Measurements from ENCODE around the gene C1orf21. TPM values are rescaled to one million over a fixed set of nuclear protein-coding genes. Genes with fewer than 3 reads are reported as not detected.

Gene C1orf21
- polyA plus RNA-seq, 1 donor = 59.4 TPM

GRCh38 chr1:184647471-184647870, 260.6 kb downstream of the C1orf21 start:
- WGBS (ENCODE audit: insufficient coverage, low lambda C conversion rate) = no CpG with 5 or more reads among the region's 4 CpGs
- no peaks in the 10 kb centered on the region for H3K9me3 ChIP-seq (ENCODE audit: control insufficient read depth, low read depth, low read length)

DNA sequence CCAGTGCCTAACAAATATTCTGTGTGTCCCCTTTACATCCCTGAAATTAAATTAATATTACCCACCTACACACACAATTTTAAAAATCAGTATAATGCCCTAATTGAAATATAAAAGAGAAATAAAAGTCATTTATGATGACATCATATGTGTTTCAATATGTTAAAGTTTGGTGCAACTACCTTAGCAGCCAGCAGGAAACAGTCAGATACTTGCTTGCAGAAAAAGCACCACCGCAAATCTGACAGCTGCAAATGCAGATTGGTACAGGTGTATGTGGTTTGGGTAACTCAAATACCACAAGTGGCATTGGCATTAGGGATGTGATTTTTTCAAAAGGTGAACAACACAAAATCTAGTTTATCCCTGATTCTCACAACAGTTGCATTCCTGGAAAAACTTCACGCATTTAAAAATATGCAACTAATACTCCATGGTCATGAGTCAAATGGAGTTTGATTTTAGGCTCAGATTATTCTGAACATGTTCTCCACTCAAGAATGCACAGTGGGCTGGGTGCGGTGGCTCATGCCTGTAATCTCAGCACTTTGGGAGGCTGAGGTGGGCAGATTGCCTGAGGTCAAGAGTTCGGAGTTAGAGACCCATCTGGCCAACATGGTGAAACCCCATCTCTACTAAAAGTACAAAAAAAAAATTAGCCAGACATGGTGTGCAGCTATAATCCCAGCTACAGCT, 261.5 kb downstream of the C1orf21 start:
- Histone ChIP-seq H3K9me3 (ENCODE audit: control insufficient read depth, low read depth, low read length) (no peaks in the 10 kb centered on the region), H3K27me3 (ENCODE audit: control insufficient read depth, insufficient read depth, low read length) (no peaks in the 10 kb centered on the region), H3K4me3 (ENCODE audit: low read length) (no peak overlapping the region), H3K36me3 (ENCODE audit: control insufficient read depth, insufficient read depth, low read length) (no peaks in the 10 kb centered on the region), H3K4me1 (ENCODE audit: control insufficient read depth, insufficient read depth, low read length) (no peaks in the 10 kb centered on the region), H3K27ac (ENCODE audit: low read length) (no peak overlapping the region)
- no peak for DNase-seq
- WGBS (ENCODE audit: insufficient coverage, low lambda C conversion rate) = no CpG with 5 or more reads among the region's 4 CpGs

More at GRCh38 chr1:184647471-184647870, 260.6 kb downstream of the C1orf21 start:
- Histone ChIP-seq H3K4me3 (ENCODE audit: low read length) (no peak overlapping the region), H3K4me1 (ENCODE audit: control insufficient read depth, insufficient read depth, low read length) (no peaks in the 10 kb centered on the region), H3K27me3 (ENCODE audit: control insufficient read depth, insufficient read depth, low read length) (no peaks in the 10 kb centered on the region), H3K36me3 (ENCODE audit: control insufficient read depth, insufficient read depth, low read length) (no peaks in the 10 kb centered on the region), H3K27ac (ENCODE audit: low read length) (no peak overlapping the region)
- DNase-seq = no peak

DNA sequence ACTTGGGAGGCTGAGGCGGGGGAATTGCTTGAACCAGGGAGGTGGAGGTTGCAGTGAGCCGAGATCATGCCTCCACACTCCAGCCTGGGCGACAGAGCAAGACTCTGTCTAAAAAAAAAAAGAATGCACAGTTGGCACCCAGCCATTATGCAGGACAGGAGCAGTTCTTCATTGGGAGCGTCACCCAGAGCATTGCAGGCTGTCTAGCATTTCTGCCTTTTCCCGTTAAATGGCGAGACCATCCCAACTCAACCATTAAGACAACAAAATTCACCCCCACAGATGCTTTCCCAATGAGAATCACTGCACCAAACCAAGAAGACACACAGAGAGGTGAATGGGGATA, 262.0 kb downstream of the C1orf21 start:
- no peak for DNase-seq
- Histone ChIP-seq H3K4me1 (ENCODE audit: control insufficient read depth, insufficient read depth, low read length) (no peaks in the 10 kb centered on the region), H3K4me3 (ENCODE audit: low read length) (no peak overlapping the region), H3K27ac (ENCODE audit: low read length) (no peak overlapping the region), H3K27me3 (ENCODE audit: control insufficient read depth, insufficient read depth, low read length) (no peaks in the 10 kb centered on the region), H3K36me3 (ENCODE audit: control insufficient read depth, insufficient read depth, low read length) (no peaks in the 10 kb centered on the region), H3K9me3 (ENCODE audit: control insufficient read depth, low read depth, low read length) (no peaks in the 10 kb centered on the region)
- no CpG with 5 or more reads among the region's 6 CpGs for WGBS (ENCODE audit: insufficient coverage, low lambda C conversion rate)

DNA sequence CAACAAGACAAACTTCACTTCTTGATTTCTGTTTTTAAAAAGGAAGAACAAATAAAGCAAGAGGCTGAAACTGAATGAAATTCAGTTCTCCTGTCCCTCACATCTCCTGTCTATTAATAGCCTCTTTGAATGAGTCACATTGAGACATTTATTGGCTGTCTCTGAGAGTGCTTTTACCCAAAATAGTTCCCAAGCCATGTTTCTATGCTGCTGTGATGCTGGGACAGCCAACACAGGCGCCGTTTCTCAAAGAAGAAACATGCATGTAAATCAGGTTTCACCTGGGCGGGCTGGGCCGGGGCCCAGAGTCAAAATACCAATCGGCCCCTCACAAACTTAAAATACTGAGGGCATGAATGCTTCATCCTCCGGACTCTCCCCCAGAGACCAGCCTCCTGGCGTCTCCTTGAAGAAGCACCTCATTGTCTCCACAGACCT, 262.6 kb downstream of the C1orf21 start:
- Histone ChIP-seq H3K27ac (ENCODE audit: low read length) (no peak overlapping the region), H3K27me3 (ENCODE audit: control insufficient read depth, insufficient read depth, low read length) (no peaks in the 10 kb centered on the region), H3K4me3 (ENCODE audit: low read length) (no peak overlapping the region), H3K4me1 (ENCODE audit: control insufficient read depth, insufficient read depth, low read length) (no peaks in the 10 kb centered on the region), H3K36me3 (ENCODE audit: control insufficient read depth, insufficient read depth, low read length) (no peaks in the 10 kb centered on the region), H3K9me3 (ENCODE audit: control insufficient read depth, low read depth, low read length) (no peaks in the 10 kb centered on the region)
- no peak for DNase-seq
- no CpG with 5 or more reads among the region's 7 CpGs for WGBS (ENCODE audit: insufficient coverage, low lambda C conversion rate)

DNA sequence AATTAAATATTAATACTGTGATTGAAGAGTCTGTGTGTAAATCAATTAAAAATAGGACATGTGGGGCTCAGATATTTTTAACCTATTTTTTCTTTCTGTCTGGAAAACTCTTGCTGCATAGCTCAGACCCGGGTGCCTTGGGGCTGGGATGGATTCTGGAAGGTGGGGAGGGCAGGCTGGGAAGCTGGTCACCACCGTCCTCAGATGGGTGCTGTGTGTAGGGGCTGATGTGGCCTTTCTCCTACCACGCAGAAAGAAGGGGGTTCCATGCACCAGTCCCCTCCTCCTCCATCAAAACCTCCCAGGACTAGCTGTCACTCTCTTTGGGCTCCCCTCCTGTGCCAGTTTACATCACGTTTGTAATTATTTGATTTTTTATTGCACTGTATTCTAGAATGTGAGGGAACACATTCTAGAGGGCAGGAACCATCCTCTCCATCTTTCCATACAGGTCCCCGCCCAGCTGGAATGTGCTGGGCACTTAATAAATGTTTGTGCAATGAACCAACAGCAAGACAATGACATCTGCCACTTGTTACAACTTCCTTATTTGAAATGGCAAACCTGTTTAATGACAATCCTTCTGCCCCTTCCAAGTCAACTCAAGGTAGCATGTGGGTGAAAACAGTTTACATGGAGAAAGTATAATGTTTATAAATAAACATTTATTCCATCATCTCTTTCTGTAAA, 263.5 kb downstream of the C1orf21 start:
- WGBS (ENCODE audit: insufficient coverage, low lambda C conversion rate) = no CpG with 5 or more reads among the region's 5 CpGs
- no peaks in the 10 kb centered on the region for H3K4me1 ChIP-seq (ENCODE audit: control insufficient read depth, insufficient read depth, low read length)
- no peaks in the 10 kb centered on the region for H3K27me3 ChIP-seq (ENCODE audit: control insufficient read depth, insufficient read depth, low read length)
- no peaks in the 10 kb centered on the region for H3K36me3 ChIP-seq (ENCODE audit: control insufficient read depth, insufficient read depth, low read length)
- no peak for DNase-seq
- no peak overlapping the region for H3K4me3 ChIP-seq (ENCODE audit: low read length)
- no peaks in the 10 kb centered on the region for H3K9me3 ChIP-seq (ENCODE audit: control insufficient read depth, low read depth, low read length)
- H3K27ac ChIP-seq (ENCODE audit: low read length) = no peak overlapping the region

DNA sequence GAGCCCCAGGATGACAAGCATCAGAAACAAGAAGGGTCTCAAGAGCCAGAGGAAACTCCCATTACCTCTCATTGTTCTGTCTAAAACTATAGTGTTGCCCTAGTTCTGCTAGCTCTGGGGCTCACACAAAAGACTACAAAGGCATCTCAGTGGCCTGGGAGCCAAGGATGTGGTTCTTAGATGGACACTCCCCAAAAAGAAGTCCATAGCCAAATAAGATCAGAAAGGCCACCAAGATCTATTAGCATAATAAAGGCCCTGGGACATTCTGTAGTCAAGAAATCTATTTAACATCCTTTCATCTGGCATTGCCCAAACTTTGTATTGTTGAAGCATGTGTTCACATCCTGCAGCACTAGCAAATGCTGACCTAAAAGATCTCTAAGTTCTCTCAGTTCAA, 268.4 kb downstream of the C1orf21 start:
- H3K4me3 ChIP-seq (ENCODE audit: low read length) = no peak overlapping the region
- DNase-seq = no peak
- H3K9me3 ChIP-seq (ENCODE audit: control insufficient read depth, low read depth, low read length) = no peaks in the 10 kb centered on the region
- H3K4me1 ChIP-seq (ENCODE audit: control insufficient read depth, insufficient read depth, low read length) = no peaks in the 10 kb centered on the region
- no peak overlapping the region for H3K27ac ChIP-seq (ENCODE audit: low read length)
- no peaks in the 10 kb centered on the region for H3K36me3 ChIP-seq (ENCODE audit: control insufficient read depth, insufficient read depth, low read length)
- H3K27me3 ChIP-seq (ENCODE audit: control insufficient read depth, insufficient read depth, low read length) = no peaks in the 10 kb centered on the region

GRCh38 chr1:184656221-184656620, 269.4 kb downstream of the C1orf21 start:
- H3K27me3 ChIP-seq (ENCODE audit: control insufficient read depth, insufficient read depth, low read length) = no peaks in the 10 kb centered on the region
- 86% methylated on average over 1 of the region's 2 CpGs for WGBS (ENCODE audit: insufficient coverage, low lambda C conversion rate)
- no peaks in the 10 kb centered on the region for H3K9me3 ChIP-seq (ENCODE audit: control insufficient read depth, low read depth, low read length)
- H3K4me1 ChIP-seq (ENCODE audit: control insufficient read depth, insufficient read depth, low read length) = no peaks in the 10 kb centered on the region
- no peak overlapping the region for H3K27ac ChIP-seq (ENCODE audit: low read length)
- no peaks in the 10 kb centered on the region for H3K36me3 ChIP-seq (ENCODE audit: control insufficient read depth, insufficient read depth, low read length)
- no peak overlapping the region for H3K4me3 ChIP-seq (ENCODE audit: low read length)
- DNase-seq = no peak

DNA sequence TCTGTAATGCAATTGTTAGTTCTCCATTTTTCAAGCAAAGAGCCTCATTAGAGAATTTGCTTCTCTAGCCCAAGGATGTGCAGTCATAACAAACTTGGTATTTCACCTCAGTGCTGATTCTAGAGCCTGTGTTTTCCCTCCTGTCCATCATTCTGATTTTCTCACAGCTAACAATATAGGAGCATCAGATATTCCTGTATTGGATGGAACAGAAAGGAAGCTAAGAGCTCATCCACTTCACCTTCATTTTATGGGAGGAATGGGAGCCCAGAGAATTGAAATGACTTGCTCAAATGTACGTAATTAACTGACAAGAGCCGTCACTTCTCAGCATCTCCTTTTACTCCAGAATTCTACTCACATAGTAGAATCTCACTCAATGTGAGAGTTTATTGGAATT, 271.2 kb downstream of the C1orf21 start:
- no peak for DNase-seq
- H3K4me1 ChIP-seq (ENCODE audit: control insufficient read depth, insufficient read depth, low read length) = no peaks in the 10 kb centered on the region
- no CpG with 5 or more reads among the region's 2 CpGs for WGBS (ENCODE audit: insufficient coverage, low lambda C conversion rate)

GRCh38 chr1:184660462-184661191, 273.8 kb downstream of the C1orf21 start:
- WGBS (ENCODE audit: insufficient coverage, low lambda C conversion rate) = no CpG with 5 or more reads among the region's 2 CpGs
- Histone ChIP-seq H3K4me1 (ENCODE audit: control insufficient read depth, insufficient read depth, low read length) (no peaks in the 10 kb centered on the region), H3K27ac (ENCODE audit: low read length) (no peak overlapping the region), H3K4me3 (ENCODE audit: low read length) (no peak overlapping the region), H3K27me3 (ENCODE audit: control insufficient read depth, insufficient read depth, low read length) (peaks cover 7% of the 10 kb centered on the region), H3K9me3 (ENCODE audit: control insufficient read depth, low read depth, low read length) (peaks cover 3% of the 10 kb centered on the region), H3K36me3 (ENCODE audit: control insufficient read depth, insufficient read depth, low read length) (no peaks in the 10 kb centered on the region)
- DNase-seq = no peak

More for the DNA sequence above, 271.2 kb downstream of the C1orf21 start:
- Histone ChIP-seq H3K4me3 (ENCODE audit: low read length) (no peak overlapping the region), H3K36me3 (ENCODE audit: control insufficient read depth, insufficient read depth, low read length) (no peaks in the 10 kb centered on the region), H3K9me3 (ENCODE audit: control insufficient read depth, low read depth, low read length) (no peaks in the 10 kb centered on the region), H3K27ac (ENCODE audit: low read length) (no peak overlapping the region), H3K27me3 (ENCODE audit: control insufficient read depth, insufficient read depth, low read length) (no peaks in the 10 kb centered on the region)

DNA sequence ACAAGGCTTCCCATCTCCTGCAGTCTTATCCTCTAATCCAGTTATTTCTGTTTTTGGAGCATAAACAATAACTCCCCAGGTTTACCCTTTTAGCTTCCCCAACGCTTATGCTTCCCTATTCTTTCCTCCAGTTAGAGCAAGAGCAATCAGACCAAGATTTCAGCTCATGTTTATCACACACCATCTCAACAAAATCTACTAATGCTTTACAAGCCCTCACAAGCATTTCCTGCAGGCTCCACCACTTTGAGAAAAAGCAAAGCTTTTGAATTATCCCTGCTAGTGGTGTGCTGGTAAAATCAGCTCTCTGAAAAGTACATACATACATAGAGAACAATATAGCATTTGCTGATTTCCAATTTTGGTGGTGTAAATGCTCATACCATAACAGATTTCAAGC, 275.0 kb downstream of the C1orf21 start:
- Histone ChIP-seq H3K27ac (ENCODE audit: low read length) (no peak overlapping the region), H3K4me1 (ENCODE audit: control insufficient read depth, insufficient read depth, low read length) (no peaks in the 10 kb centered on the region), H3K9me3 (ENCODE audit: control insufficient read depth, low read depth, low read length) (peaks cover 3% of the 10 kb centered on the region), H3K27me3 (ENCODE audit: control insufficient read depth, insufficient read depth, low read length) (peaks cover 7% of the 10 kb centered on the region), H3K4me3 (ENCODE audit: low read length) (no peak overlapping the region), H3K36me3 (ENCODE audit: control insufficient read depth, insufficient read depth, low read length) (no peaks in the 10 kb centered on the region)
- no peak for DNase-seq
- WGBS (ENCODE audit: insufficient coverage, low lambda C conversion rate) = 0% methylated on average over 1 of the region's 1 CpG
